ENCODE measurements around the gene DDX10. TPM values are rescaled to one million over a fixed set of nuclear protein-coding genes. Genes with fewer than 3 reads are reported as not detected.

Gene DDX10
- total and polyA plus RNA-seq, 2 experiments from 2014 or later = 32.4 to 37.8 TPM

DNA sequence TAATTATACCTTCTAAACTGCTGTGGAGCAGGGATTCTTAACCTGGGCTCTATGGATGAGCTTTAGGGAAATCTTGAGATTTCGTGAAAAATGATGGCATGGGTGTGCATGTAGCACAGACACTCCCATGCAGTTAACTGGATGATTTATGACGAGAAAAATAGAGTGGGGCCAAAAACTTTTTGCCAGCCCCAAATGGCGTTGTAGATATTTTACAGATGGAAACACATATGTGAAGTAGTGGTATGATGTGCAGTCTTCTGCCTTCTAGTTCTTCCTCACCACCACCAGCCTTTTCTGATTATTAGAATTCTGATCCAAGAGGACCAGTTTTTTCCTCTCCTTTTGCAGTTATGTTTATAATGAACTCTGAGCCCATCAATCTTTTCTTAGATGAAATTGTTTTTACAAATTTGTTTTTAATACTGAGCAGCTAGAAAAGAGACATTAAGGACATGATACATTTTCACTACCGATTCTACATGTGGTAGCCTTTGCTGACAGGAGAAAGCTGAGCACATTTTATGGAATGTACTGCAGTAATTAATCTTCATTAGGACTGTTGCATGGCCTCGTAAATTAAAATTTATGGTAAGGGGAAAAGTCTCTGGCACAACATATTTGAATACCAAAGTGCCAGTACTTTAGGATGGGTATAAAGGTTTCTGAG is 261.4 kb downstream of the DDX10 start (continued):
- TF ChIP-seq STAT1 (IDR thresholded peaks at IDR 0.05; ENCODE audit: unreplicated experiment) (no peak), NANOG (IDR thresholded peaks at IDR 0.05; ENCODE audit: borderline replicate concordance) (no peak), ZNF331 (CRISPR knock-in tag; IDR thresholded peaks at IDR 0.05; ENCODE audit: low read depth) (no peak), EZH2 (IDR thresholded peaks at IDR 0.05; ENCODE audit: low read depth, unreplicated experiment) (no peak), JUNB (IDR thresholded peaks at IDR 0.05; ENCODE audit: unreplicated experiment) (no peak), EZH2phosphoT487 (IDR thresholded peaks at IDR 0.05; ENCODE audit: unreplicated experiment) (no peak)
- TF ChIP-seq, protein P1, sequence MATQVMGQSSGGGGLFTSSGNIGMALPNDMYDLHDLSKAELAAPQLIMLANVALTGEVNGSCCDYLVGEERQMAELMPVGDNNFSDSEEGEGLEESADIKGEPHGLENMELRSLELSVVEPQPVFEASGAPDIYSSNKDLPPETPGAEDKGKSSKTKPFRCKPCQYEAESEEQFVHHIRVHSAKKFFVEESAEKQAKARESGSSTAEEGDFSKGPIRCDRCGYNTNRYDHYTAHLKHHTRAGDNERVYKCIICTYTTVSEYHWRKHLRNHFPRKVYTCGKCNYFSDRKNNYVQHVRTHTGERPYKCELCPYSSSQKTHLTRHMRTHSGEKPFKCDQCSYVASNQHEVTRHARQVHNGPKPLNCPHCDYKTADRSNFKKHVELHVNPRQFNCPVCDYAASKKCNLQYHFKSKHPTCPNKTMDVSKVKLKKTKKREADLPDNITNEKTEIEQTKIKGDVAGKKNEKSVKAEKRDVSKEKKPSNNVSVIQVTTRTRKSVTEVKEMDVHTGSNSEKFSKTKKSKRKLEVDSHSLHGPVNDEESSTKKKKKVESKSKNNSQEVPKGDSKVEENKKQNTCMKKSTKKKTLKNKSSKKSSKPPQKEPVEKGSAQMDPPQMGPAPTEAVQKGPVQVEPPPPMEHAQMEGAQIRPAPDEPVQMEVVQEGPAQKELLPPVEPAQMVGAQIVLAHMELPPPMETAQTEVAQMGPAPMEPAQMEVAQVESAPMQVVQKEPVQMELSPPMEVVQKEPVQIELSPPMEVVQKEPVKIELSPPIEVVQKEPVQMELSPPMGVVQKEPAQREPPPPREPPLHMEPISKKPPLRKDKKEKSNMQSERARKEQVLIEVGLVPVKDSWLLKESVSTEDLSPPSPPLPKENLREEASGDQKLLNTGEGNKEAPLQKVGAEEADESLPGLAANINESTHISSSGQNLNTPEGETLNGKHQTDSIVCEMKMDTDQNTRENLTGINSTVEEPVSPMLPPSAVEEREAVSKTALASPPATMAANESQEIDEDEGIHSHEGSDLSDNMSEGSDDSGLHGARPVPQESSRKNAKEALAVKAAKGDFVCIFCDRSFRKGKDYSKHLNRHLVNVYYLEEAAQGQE (IDR thresholded peaks at IDR 0.05; ENCODE audit: unreplicated experiment) = no peak
- TF ChIP-seq, protein P2, sequence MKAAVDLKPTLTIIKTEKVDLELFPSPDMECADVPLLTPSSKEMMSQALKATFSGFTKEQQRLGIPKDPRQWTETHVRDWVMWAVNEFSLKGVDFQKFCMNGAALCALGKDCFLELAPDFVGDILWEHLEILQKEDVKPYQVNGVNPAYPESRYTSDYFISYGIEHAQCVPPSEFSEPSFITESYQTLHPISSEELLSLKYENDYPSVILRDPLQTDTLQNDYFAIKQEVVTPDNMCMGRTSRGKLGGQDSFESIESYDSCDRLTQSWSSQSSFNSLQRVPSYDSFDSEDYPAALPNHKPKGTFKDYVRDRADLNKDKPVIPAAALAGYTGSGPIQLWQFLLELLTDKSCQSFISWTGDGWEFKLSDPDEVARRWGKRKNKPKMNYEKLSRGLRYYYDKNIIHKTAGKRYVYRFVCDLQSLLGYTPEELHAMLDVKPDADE (IDR thresholded peaks at IDR 0.05) = no peak

DNA sequence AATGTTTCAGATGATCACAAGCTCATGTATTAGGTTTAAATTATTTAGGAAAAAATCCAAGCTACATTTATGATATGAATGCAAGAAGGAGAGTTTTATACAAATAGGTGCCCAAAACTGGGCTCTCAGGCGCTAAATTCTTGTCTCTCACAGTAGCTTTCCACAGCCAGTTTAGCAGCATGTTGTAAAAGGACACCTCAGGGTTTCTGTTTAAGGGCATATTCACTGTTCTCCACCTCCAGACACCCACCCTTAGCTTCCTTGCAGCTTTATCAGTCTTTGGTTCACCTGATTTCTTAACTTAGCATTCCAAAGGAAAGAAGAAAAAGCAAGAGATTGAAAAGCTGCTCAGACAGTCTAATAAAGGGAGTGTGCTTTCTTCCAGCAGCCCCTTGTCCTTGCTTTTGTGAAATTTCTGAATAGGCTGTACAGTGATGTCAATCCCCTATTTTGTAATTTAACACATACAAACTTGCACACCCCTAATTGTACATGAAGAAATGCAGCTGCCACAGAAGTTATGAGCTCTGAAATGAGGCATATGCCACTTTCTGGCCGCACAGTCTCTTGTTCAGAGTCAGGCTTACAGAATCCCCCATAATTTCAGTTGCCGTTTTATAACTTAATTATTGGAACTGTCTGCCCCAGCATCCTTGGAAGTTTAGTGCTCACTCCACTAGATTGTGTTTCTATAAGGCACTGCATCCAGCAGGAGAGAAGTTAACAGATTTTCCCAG is 262.1 kb downstream of the DDX10 start:
- Mint-ChIP-seq H3K36me3 (ENCODE audit: low read depth) (no peaks in the 10 kb centered on the region), H3K4me1 (peaks cover 16% of the 10 kb centered on the region), H3K9me3 (no peaks in the 10 kb centered on the region), H3K4me3 (no peak overlapping the region), H3K27me3 (ENCODE audit: insufficient read depth, low read depth, poor library complexity) (no peaks in the 10 kb centered on the region), H3K27ac (no peak overlapping the region; the same call in 1 of the 2 replicates)
- H3K27me3 ChIP-seq (ENCODE audit: insufficient read depth) = no peaks in the 10 kb centered on the region
- no peak overlapping the region for H3K4me2 ChIP-seq
- H3K79me2 ChIP-seq (replicated peaks; ENCODE audit: insufficient read depth) = no peaks in the 10 kb centered on the region
- TF ChIP-seq JUNB (IDR thresholded peaks at IDR 0.05; ENCODE audit: unreplicated experiment) = no peak
- no peak for TF ChIP-seq CREB1 (CRISPR knock-in tag; IDR thresholded peaks at IDR 0.05; ENCODE audit: low read depth)
- TF ChIP-seq STAT1 (IDR thresholded peaks at IDR 0.05; ENCODE audit: unreplicated experiment) = no peak
- H4K20me1 ChIP-seq (replicated peaks; ENCODE audit: insufficient read depth) = no peaks in the 10 kb centered on the region
- no peak overlapping the region for H3K4me3 ChIP-seq
- DNase-seq (ENCODE audit: low spot score) (peak; percentile 21), ATAC-seq (peak; percentile 50; the same call in 2 of the 3 replicates)
- H3K36me3 ChIP-seq (ENCODE audit: insufficient read depth) = no peaks in the 10 kb centered on the region
- no peak overlapping the region for H2AFZ ChIP-seq
- peaks cover under 1% of the 10 kb centered on the region; the same call in 1 of the 2 replicates for H3K9me2 ChIP-seq (ENCODE audit: insufficient read depth)
- H3F3A ChIP-seq (replicated peaks; ENCODE audit: low read depth) = no peaks in the 10 kb centered on the region
- H3K27ac ChIP-seq (ENCODE audit: low read depth) = no peak overlapping the region
- peaks cover 9% of the 10 kb centered on the region for H3K4me1 ChIP-seq (ENCODE audit: insufficient read depth)
